ENCODE measurements around the gene FLRT1.

The FLRT1 gene

DNA sequence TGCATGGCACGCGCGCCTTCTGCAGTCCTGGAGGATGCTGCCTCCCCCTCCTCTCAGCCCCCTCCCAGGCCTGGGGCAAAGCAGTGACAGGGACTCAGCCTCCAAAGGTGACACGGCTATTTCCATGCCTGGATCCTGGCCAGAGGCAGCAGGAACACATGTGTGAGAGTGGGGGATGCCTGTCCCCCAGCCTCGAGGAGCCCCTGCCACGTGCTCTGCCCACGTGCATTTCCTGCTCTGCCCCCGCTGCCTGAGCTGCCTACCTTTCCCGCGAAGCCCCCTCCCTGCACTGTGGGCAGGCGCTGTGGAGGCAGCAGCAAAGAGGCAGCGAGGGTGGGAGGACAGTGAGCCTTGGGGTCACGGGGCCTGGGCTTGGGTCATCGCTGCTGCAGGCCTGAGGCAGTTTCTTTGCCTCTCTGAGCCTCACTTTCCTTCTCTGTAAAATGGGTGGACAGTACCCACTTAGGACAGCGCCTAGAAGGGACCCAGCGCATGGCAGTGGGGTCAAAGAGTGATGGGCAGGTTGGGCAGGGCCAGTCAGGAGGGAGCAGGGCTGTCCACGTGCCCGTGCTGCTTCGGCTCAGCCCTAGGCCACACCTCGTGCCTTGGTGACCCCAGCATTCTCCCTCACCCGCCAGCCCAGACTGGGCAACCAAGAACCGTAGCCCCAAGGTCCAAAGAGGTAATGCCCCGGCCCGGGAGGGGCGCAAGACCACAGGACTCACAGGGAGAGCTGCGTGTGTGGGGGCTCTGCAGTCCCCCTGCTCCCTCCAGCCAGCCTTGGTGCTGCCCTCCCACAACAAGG lies 48.6 kb downstream of the FLRT1 start:
- FAIRE-seq = no peak
- no peak for DNase-seq (ENCODE audit: insufficient read length, low spot score)

DNA sequence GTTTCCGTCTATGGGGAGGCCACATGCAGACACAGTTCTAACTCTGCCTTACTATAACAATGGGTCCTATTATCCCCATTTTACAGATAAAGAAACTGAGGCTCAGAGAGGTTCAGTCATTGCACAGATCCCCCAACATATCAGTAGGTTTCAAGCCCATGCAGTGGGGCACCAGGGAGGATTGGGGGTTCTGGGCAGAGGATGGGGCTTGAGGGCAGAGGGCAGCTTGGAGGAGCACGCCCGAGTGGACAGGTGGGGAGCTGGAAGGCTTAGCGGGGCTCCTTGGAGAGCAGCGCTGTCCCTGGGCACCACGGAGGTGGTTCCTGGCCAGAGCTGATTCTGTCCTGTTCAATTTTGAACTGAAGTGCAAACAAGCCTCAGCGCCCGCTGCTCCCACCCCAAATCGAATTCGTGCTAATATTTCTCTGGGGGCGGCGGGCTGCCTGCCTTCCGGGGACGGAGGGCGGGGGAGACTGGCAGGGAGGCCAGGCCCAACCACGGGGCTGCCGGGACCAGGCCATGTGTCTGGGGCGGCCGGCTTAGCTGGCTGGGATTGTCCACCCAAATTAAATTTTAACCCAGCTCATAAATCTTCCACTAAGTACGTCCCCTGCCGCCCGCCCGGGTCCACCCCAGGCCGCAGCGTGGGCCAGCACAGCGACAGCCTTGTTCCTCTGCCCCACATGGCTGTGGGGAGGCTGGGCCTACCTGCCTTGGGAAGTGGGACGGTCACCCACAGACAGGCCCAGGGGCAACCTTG lies 49.4 kb downstream of the FLRT1 start:
- FAIRE-seq (no peak), DNase-seq (ENCODE audit: insufficient read length, low spot score) (no peak)

All from HTR-8/SVneo (cell line).